GM11168 (cell line): ENCODE data around the gene MUS81.
"Not testable (repeated sequence)": the region's sequence is repeated elsewhere in the genome, so short reads cannot be mapped to it uniquely, and the experiment has no call there.

Experiments used
- in situ Hi-C: fragments of 300-500 bp; cut with MboI; formaldehyde crosslinking; loops from one replicate; pipeline ENCODE4 v1.12.0; 2022; ENCODE audit warnings: low sequenced_read_pairs; ENCODE audit not compliant: unreplicated experiment

Gene MUS81

GRCh38 chr11:65860278-65861164 lies at the start of gene MUS81:
Gene MUS81, plus strand, starts transcription at chr11:65860433. Its CDS starts 321 bp downstream, at chr11:65860754.
- in situ Hi-C loops: no loop called here

GRCh38 chr11:65811764-65812475 lies 48.3 kb upstream of the MUS81 start:
- in situ Hi-C loops: no loop called here

GRCh38 chr11:65814131-65814985 lies 45.9 kb upstream of the MUS81 start:
- in situ Hi-C loops: no loop called here

GRCh38 chr11:65814986-65815565 lies 45.2 kb upstream of the MUS81 start:
- in situ Hi-C loops: loop anchor here (5.0 kb wide), 1 partner anchor 33 kb away; the partner anchor contains the start of gene AP5B1

GRCh38 chr11:65816696-65817095 lies 43.5 kb upstream of the MUS81 start:
- in situ Hi-C loops: loop anchor here (5.0 kb wide), 1 partner anchor 34 kb away; the partner anchor contains the start of gene AP5B1

- in situ Hi-C loops: loop anchor here (5.0 kb wide), 1 partner anchor 35 kb away; the partner anchor contains the start of gene AP5B1
Observed at GRCh38 chr11:65817312-65817834, 42.9 kb upstream of the MUS81 start.

- in situ Hi-C loops: loop anchor here (5.0 kb wide), 1 partner anchor 36 kb away; the partner anchor contains the start of gene AP5B1
Observed at GRCh38 chr11:65817835-65818680, 42.2 kb upstream of the MUS81 start.

GRCh38 chr11:65821107-65821506 lies 39.1 kb upstream of the MUS81 start:
- in situ Hi-C loops: no loop called here

- in situ Hi-C loops: no loop called here
Observed at GRCh38 chr11:65822776-65823528, 37.3 kb upstream of the MUS81 start.

- in situ Hi-C loops: loop anchor here (5.0 kb wide), 1 partner anchor 115 kb away; the partner anchor contains the start of gene KAT5
Observed at GRCh38 chr11:65826984-65827735, 33.1 kb upstream of the MUS81 start.

GRCh38 chr11:65829459-65829858 lies 30.8 kb upstream of the MUS81 start:
- in situ Hi-C loops: loop anchor here (5.0 kb wide), 1 partner anchor 117 kb away; the partner anchor contains the start of gene KAT5

- in situ Hi-C loops: not testable (repeated sequence)
Observed at GRCh38 chr11:65832231-65832630, 28.0 kb upstream of the MUS81 start.

GRCh38 chr11:65833297-65834030 lies 26.8 kb upstream of the MUS81 start, which contains the start of gene SNX32:
Gene SNX32, plus strand, starts transcription at chr11:65833963. Its CDS starts 103 bp downstream, at chr11:65834066.
- in situ Hi-C loops: no loop called here

- in situ Hi-C loops: no loop called here
Observed at GRCh38 chr11:65834202-65834601, 26.0 kb upstream of the MUS81 start.

- in situ Hi-C loops: no loop called here
Observed at GRCh38 chr11:65842144-65842543, 18.1 kb upstream of the MUS81 start.

GRCh38 chr11:65843811-65844210 lies 16.4 kb upstream of the MUS81 start:
- in situ Hi-C loops: no loop called here
